BE2C (cell line): ENCODE results near the gene CAMKMT.

Experiments
- DNase-seq: peaks from one replicate; pipeline ENCODE4 v3.0.0-alpha.2; 2020
- H3K27me3 ChIP-seq: fragments of 250-450 bp; sonication (Bioruptor Pico); 2 replicates; pipeline ENCODE4 v1.5.1; 2020; ENCODE audit warnings: mild to moderate bottlenecking
- H3K36me3 ChIP-seq: fragments of 250-450 bp; sonication (Bioruptor Pico); 2 replicates; pipeline ENCODE4 v1.5.1; 2020; ENCODE audit warnings: mild to moderate bottlenecking
- H3K4me1 ChIP-seq: fragments of 250-450 bp; sonication (Bioruptor Pico); 2 replicates; pipeline ENCODE4 v1.5.1; 2020
- H3K4me3 ChIP-seq: 2 replicates; pipeline ENCODE4 v1.5.1; 2011; ENCODE audit warnings: low read depth, low read length
- H3K9me3 ChIP-seq: fragments of 250-450 bp; sonication (Bioruptor Pico); 2 replicates; pipeline ENCODE4 v1.5.1; 2020
- TF ChIP-seq, protein P1 (sequence below): IDR thresholded peaks from 2 replicates; pipeline ENCODE4 v1.5.1; 2012; ENCODE audit warnings: mild to moderate bottlenecking, low read depth, low read length

CAMKMT gene

DNA sequence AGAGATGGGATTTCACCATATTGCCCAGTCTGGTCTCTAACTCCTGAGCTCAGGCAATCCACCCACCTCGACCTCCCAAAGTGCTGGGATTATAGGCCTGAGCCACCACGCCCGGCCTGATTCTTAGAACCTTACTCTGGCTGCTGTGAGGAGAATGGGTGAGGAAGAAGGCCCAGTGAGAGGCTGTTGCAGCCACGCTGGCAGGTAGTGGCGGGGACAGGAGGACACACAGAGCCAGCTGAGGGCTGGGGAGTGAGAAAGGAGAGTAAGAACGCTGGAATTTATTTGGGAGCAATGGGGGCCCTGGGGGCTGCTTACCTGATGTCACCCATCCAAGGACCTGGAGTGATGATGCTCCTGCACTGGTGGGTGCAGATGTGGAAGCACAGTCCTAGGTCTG is 425.9 kb downstream of the CAMKMT start:
- no peaks in the 10 kb centered on the region for H3K4me1 ChIP-seq
- no peak overlapping the region for H3K4me3 ChIP-seq
- H3K27me3 ChIP-seq: no peaks in the 10 kb centered on the region
- H3K9me3 ChIP-seq: no peaks in the 10 kb centered on the region
- DNase-seq: no peak
- TF ChIP-seq, protein P1, sequence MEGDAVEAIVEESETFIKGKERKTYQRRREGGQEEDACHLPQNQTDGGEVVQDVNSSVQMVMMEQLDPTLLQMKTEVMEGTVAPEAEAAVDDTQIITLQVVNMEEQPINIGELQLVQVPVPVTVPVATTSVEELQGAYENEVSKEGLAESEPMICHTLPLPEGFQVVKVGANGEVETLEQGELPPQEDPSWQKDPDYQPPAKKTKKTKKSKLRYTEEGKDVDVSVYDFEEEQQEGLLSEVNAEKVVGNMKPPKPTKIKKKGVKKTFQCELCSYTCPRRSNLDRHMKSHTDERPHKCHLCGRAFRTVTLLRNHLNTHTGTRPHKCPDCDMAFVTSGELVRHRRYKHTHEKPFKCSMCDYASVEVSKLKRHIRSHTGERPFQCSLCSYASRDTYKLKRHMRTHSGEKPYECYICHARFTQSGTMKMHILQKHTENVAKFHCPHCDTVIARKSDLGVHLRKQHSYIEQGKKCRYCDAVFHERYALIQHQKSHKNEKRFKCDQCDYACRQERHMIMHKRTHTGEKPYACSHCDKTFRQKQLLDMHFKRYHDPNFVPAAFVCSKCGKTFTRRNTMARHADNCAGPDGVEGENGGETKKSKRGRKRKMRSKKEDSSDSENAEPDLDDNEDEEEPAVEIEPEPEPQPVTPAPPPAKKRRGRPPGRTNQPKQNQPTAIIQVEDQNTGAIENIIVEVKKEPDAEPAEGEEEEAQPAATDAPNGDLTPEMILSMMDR: no peak
- H3K36me3 ChIP-seq: no peaks in the 10 kb centered on the region

DNA sequence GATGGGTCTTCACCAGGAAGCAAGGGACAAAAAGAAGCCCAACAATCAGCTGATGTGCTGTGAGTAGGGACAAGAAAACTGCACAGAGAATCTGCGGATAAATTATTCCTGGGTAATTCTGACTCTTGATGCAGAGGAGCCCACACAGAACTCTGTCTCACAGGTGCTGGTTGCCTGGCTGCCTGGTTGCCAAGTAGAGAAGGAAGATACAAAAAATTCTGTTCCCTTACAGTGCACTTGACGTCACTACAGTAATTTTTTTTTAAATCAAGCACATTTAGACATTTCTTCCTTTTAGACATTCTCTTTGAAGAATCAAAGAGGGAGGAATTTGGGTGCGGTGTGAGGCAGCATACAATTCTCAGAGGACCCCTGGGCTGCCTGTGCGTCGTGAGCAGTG is 427.7 kb downstream of the CAMKMT start:
- Histone ChIP-seq H3K9me3 (no peaks in the 10 kb centered on the region), H3K4me3 (no peak overlapping the region), H3K36me3 (no peaks in the 10 kb centered on the region), H3K27me3 (no peaks in the 10 kb centered on the region), H3K4me1 (no peaks in the 10 kb centered on the region)
- TF ChIP-seq, protein P1: no peak
- DNase-seq: no peak

DNA sequence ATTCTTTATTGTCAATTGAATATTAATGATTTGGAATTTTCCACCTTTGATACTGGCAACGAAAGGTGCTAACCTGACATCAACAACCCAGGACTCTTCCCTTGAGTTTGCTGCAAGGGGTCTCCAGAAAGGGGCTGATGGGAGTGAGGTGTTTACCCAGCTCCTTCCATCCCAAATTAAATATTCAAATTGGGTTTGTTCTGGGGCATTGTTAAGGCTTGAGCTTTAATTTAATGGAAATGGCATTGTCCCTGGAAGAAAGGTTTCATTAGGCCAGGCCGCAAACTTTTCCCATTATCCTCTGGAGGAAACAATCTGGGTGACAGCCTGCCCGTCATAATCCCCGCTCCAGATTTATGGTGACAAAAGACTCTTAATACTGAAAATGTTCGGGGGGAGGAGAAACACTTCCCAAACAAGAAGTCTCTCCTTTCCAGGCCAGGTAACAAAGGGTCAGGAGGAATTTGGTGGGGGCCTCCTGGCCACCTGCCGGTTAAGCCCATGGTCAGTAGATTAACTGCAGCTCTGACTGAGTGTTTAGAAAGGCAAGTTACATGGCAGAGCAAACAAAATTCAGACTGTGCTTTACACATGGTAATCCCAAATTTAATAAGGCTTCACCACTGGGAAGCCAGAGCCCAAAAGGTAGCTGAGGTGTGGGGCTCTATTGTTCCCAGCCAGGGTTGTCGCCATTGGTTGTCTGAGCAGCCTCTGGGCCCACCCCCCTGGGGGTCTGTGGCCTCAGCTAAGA is 428.4 kb downstream of the CAMKMT start:
- DNase-seq: no peak
- Histone ChIP-seq H3K4me3 (no peak overlapping the region), H3K27me3 (no peaks in the 10 kb centered on the region), H3K36me3 (no peaks in the 10 kb centered on the region), H3K4me1 (no peaks in the 10 kb centered on the region), H3K9me3 (no peaks in the 10 kb centered on the region)
- TF ChIP-seq, protein P1: no peak

DNA sequence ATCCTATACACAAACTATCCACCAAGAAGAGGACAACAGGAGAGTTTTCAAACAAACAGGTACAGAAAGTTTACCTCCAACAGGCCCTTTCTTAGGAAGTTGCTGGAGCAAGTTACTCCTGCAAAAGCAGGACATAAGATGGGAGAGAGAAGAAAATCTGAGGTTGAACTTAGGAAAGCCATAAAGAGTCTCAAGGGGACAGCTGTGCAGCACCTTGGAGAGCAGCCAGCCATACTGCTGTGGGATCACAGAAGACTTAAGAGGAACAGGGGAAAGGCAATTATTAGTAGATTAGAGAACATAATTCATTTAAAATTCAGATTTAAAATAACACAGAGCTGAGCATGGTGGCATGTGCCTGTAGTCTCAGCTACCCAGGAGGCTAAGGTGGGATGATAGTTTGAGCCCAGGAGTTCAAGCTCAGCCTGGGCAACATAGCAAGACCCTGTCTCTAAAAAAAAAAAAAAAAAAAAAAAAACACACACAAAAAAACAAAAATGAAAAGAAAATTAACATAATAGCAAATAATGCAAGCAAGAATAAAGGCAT is 431.6 kb downstream of the CAMKMT start:
- no peaks in the 10 kb centered on the region for H3K27me3 ChIP-seq
- no peaks in the 10 kb centered on the region for H3K9me3 ChIP-seq
- no peak overlapping the region for H3K4me3 ChIP-seq
- peak; percentile 70 for DNase-seq
- no peaks in the 10 kb centered on the region for H3K4me1 ChIP-seq
- TF ChIP-seq, protein P1: no peak
- no peaks in the 10 kb centered on the region for H3K36me3 ChIP-seq

DNA sequence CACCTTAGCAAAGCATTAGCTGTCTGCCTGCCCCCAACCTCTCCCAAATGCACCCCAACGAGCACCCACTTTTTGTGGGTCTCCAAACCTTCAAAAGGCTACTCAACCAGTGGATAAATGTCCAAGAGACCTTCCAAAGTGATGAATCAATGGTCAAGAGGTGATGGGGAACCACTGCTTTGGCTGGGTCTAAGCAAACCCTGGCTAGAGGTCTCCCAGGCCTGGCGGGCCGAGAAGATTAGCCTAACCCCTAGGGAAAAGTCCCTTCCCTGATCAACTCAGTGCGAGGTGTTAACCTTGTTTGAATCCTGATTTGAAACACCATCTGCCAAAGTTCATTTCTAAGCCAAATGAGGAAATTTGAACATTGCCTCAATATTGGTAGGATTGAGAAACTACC is 435.0 kb downstream of the CAMKMT start:
- Histone ChIP-seq H3K4me3 (no peak overlapping the region), H3K27me3 (no peaks in the 10 kb centered on the region), H3K36me3 (no peaks in the 10 kb centered on the region), H3K9me3 (no peaks in the 10 kb centered on the region), H3K4me1 (no peaks in the 10 kb centered on the region)
- TF ChIP-seq, protein P1: no peak
- no peak for DNase-seq

DNA sequence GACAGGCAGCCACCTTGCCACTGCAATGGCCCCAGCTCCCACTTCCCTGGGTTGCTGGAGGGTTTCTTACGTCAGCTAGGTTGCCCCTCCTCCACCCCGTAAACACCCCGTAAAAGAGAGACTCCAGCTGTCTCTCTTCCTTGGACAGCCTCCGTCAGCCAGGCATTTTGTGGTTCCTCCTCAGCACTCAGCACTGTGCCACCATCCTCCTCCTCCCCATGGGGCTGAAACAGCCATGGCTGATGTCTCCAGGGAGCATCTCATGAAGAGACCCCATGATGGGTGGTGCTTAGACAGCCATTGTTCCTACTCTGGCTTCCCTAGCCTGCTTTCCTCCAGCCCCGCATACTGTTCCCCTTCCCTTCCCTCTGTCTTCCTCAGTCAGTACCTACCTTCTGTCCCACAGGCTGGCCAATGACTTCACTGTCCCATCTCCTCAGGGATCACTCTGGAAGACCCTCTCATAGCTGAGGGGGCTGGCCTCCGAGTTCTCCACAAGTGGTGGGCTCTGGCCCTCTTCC is 436.5 kb downstream of the CAMKMT start:
- Histone ChIP-seq H3K4me1 (no peaks in the 10 kb centered on the region), H3K36me3 (no peaks in the 10 kb centered on the region), H3K27me3 (no peaks in the 10 kb centered on the region), H3K4me3 (no peak overlapping the region), H3K9me3 (no peaks in the 10 kb centered on the region)
- TF ChIP-seq, protein P1: no peak
- no peak for DNase-seq
